HepG2 (cell line): Measurements from ENCODE around the gene MIA. TPM values are rescaled to one million over a fixed set of nuclear protein-coding genes. Genes with fewer than 3 reads are reported as not detected.

Source experiments
- ARNT ChIP-seq: fragments of 450-650 bp; IDR thresholded peaks from 2 replicates; pipeline ENCODE4 v1.6.1; 2017
- BHLHE40 ChIP-seq: IDR thresholded peaks from 2 replicates; pipeline ENCODE4 v1.6.1; 2011; ENCODE audit warnings: low read length, improper control_type of control experiment
- HCFC1 ChIP-seq: fragments of 150-350 bp; IDR thresholded peaks from 2 replicates; pipeline ENCODE4 v1.6.1; 2014; ENCODE audit warnings: low read depth, low read length
- HNF1B ChIP-seq: sonication (generic); formaldehyde crosslinking; IDR thresholded peaks from 2 replicates; pipeline ENCODE4 v1.5.1; 2020; ENCODE audit warnings: mild to moderate bottlenecking, moderate library complexity, missing genetic modification reagents
- KMT2B ChIP-seq: IDR thresholded peaks from 2 replicates; pipeline ENCODE4 v1.6.1; 2016; ENCODE audit warnings: missing genetic modification reagents, missing compliant biosample characterization
- MED1 ChIP-seq: sonication (generic); formaldehyde crosslinking; IDR thresholded peaks from 2 replicates; pipeline ENCODE4 v1.4.0; 2020; ENCODE audit warnings: missing genetic modification reagents
- MIXL1 ChIP-seq: IDR thresholded peaks from 2 replicates; pipeline ENCODE4 v1.6.1; 2016
- MXD1 ChIP-seq: sonication (generic); formaldehyde crosslinking; IDR thresholded peaks from 2 replicates; pipeline ENCODE4 v1.4.0; 2020; ENCODE audit warnings: mild to moderate bottlenecking, missing genetic modification reagents
- MXD4 ChIP-seq: IDR thresholded peaks from 2 replicates; pipeline ENCODE4 v1.6.1; 2016; ENCODE audit warnings: mild to moderate bottlenecking, missing biosample characterization, missing genetic modification reagents
- MZF1 ChIP-seq: sonication (generic); formaldehyde crosslinking; IDR thresholded peaks from 2 replicates; pipeline ENCODE4 v1.8.1; 2023; ENCODE audit warnings: mild to moderate bottlenecking, missing genetic modification reagents, borderline replicate concordance
- NFKB2 ChIP-seq: sonication (generic); formaldehyde crosslinking; IDR thresholded peaks from 2 replicates; pipeline ENCODE4 v1.4.0; 2020; ENCODE audit warnings: missing genetic modification reagents, borderline replicate concordance
- POLR2AphosphoS5 ChIP-seq: IDR thresholded peaks from 2 replicates; pipeline ENCODE4 v1.6.1; 2012; ENCODE audit warnings: low read depth, low read length
- SAFB2 ChIP-seq: sonication (generic); formaldehyde crosslinking; IDR thresholded peaks from 2 replicates; pipeline ENCODE4 v1.5.1; 2020; ENCODE audit warnings: missing genetic modification reagents, low read depth, mild to moderate bottlenecking, borderline replicate concordance
- SUZ12 ChIP-seq: fragments of 150-350 bp; IDR thresholded peaks from 2 replicates; pipeline ENCODE4 v1.6.1; 2014; ENCODE audit warnings: low read depth, low read length
- TMF1 ChIP-seq: sonication (generic); formaldehyde crosslinking; IDR thresholded peaks from 2 replicates; pipeline ENCODE4 v1.8.1; 2022; ENCODE audit warnings: low read depth, missing genetic modification reagents
- TOPORS ChIP-seq: sonication (generic); formaldehyde crosslinking; IDR thresholded peaks from 2 replicates; pipeline ENCODE4 v1.8.0; 2023; ENCODE audit warnings: mild to moderate bottlenecking, missing genetic modification reagents
- YY1 ChIP-seq: IDR thresholded peaks from 2 replicates; pipeline ENCODE4 v1.6.1; 2011; ENCODE audit warnings: low read length, low read depth, moderate library complexity, mild to moderate bottlenecking; ENCODE audit not compliant: insufficient read depth, insufficient replicate concordance
- ZFP37 ChIP-seq: sonication (generic); formaldehyde crosslinking; IDR thresholded peaks from 2 replicates; pipeline ENCODE4 v1.4.0; 2020; ENCODE audit warnings: missing genetic modification reagents, borderline replicate concordance
- ZNF496 ChIP-seq: sonication (generic); formaldehyde crosslinking; IDR thresholded peaks from 2 replicates; pipeline ENCODE4 v1.8.1; 2023; ENCODE audit warnings: mild to moderate bottlenecking, moderate library complexity, missing genetic modification reagents; ENCODE audit not compliant: insufficient replicate concordance
- ZNF607 ChIP-seq: sonication (generic); formaldehyde crosslinking; IDR thresholded peaks from 2 replicates; pipeline ENCODE4 v1.5.1; 2020; ENCODE audit warnings: missing genetic modification reagents, mild to moderate bottlenecking, borderline replicate concordance
- ZSCAN31 ChIP-seq: sonication (generic); formaldehyde crosslinking; IDR thresholded peaks from 2 replicates; pipeline ENCODE4 v1.5.0; 2020; ENCODE audit warnings: low read depth, mild to moderate bottlenecking, missing genetic modification reagents
- ZSCAN5A ChIP-seq: sonication (generic); formaldehyde crosslinking; IDR thresholded peaks from 2 replicates; pipeline ENCODE4 v1.8.0; 2022; ENCODE audit warnings: mild to moderate bottlenecking, missing genetic modification reagents, borderline replicate concordance
- polyA plus RNA-seq, 8 experiments: library from polyadenylated mRNA; depleted of rRNA in 3 of 8; stranded (reverse) in 7 of 8; unstranded in 1 of 8; fragments of >200 nt; fragmentation: Illumina TruSeq in 4 of 8; extraction: Trizol in 4 of 8; gene quantifications; 2 replicates each; pipeline versions ENCODE4 v1.2.1 to v1.2.3, GENCODE V29; 2011 to 2016; ENCODE audit warnings: low read depth in 4 of 8, missing spikeins in 1 of 8, mixed read lengths in 1 of 8; ENCODE audit not compliant: insufficient read depth in 1 of 8
- total RNA-seq, 5 experiments: library from RNA; depleted of rRNA; stranded (reverse); fragments of >200 nt; fragmentation: Illumina TruSeq; extraction: Trizol; gene quantifications; 2 replicates each; pipeline ENCODE4 v1.2.3, GENCODE V29; 2016; ENCODE audit warnings: low read depth in 1 of 5

MIA gene
- total and polyA plus RNA-seq, 2 of the 13 experiments (the other 11 are each of a cell fraction or from before 2014, with no cell fraction given) = 0.61 TPM; not detected in 1

DNA sequence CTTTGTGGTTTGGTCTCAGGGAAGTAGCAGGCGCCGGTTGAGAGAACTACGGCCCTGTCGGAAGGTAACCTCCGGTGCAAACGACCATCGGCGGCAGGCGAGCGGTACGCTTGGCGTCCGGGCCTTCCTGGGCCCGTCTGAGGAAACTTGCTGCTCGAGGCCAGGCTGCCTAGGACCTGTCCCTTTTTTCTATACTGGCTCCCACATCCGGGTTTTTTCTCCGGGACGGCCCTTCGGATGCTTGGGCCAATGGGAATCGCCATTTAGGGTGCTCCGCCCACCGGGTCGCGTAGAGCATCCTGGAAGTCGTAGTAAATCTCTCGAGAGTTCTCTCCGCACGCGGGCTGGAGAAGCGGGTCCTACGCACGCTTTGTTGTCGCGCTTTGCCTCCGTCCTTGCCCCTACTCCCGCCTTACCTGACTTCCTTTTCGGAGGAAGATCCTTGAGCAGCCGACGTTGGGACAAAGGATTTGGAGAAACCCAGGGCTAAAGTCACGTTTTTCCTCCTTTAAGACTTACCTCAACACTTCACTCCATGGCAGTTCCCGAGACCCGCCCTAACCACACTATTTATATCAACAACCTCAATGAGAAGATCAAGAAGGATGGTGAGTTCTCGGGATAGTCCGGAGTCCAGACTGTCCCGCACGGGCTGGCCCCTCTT is 24.3 kb upstream of the MIA start, which contains the start of gene SNRPA (continued):
- peak; percentile 2; the same call in 1 of the 2 replicates for TF ChIP-seq ZSCAN31
- peak; percentile 52; the same call in 1 of the 2 replicates for TF ChIP-seq BHLHE40
- 0 out of 2 replicates have a peak, but pooled peaks have one; percentile 40 for TF ChIP-seq ZFP37 (CRISPR knock-in tag)
- no peak; the same call in 1 of the 2 replicates for TF ChIP-seq TOPORS (CRISPR knock-in tag)
- no peak for TF ChIP-seq SAFB2 (CRISPR knock-in tag)
- peak; percentile 62 for TF ChIP-seq HCFC1
- TF ChIP-seq ARNT = no peak
- TF ChIP-seq YY1 = peak; percentile 42
- peak; percentile 56; the same call in 1 of the 2 replicates for TF ChIP-seq NFKB2
- TF ChIP-seq HNF1B (CRISPR knock-in tag) = 0 out of 2 replicates have a peak, but pooled peaks have one; percentile 39
- TF ChIP-seq KMT2B = peak; percentile 55; the same call in 1 of the 2 replicates
- TF ChIP-seq MXD1 (CRISPR knock-in tag) = peak; percentile 16
- peak; percentile 46; the same call in 1 of the 2 replicates for TF ChIP-seq MED1 (CRISPR knock-in tag)
- peak; percentile 63; the same call in 1 of the 2 replicates for TF ChIP-seq ZNF607 (CRISPR knock-in tag)
- TF ChIP-seq MIXL1 (CRISPR knock-in tag) = 0 out of 2 replicates have a peak, but pooled peaks have one; percentile 39
- peak; percentile 78; the same call in 1 of the 2 replicates for TF ChIP-seq MXD4 (CRISPR knock-in tag)
- TF ChIP-seq SUZ12 = peak; percentile 33; the same call in 1 of the 2 replicates
- no peak for TF ChIP-seq ZNF496 (CRISPR knock-in tag)
- peak; percentile 61 for TF ChIP-seq POLR2AphosphoS5
- 0 out of 2 replicates have a peak, but pooled peaks have one; percentile 47 for TF ChIP-seq ZSCAN5A
- peak; percentile 87 for TF ChIP-seq TMF1
- no peak for TF ChIP-seq MZF1 (CRISPR knock-in tag)
